Measurements from ENCODE around the gene CAPZB.
A peak's percentile ranks its signal among the peaks of the same experiment; 100 is the strongest.

CAPZB gene

DNA sequence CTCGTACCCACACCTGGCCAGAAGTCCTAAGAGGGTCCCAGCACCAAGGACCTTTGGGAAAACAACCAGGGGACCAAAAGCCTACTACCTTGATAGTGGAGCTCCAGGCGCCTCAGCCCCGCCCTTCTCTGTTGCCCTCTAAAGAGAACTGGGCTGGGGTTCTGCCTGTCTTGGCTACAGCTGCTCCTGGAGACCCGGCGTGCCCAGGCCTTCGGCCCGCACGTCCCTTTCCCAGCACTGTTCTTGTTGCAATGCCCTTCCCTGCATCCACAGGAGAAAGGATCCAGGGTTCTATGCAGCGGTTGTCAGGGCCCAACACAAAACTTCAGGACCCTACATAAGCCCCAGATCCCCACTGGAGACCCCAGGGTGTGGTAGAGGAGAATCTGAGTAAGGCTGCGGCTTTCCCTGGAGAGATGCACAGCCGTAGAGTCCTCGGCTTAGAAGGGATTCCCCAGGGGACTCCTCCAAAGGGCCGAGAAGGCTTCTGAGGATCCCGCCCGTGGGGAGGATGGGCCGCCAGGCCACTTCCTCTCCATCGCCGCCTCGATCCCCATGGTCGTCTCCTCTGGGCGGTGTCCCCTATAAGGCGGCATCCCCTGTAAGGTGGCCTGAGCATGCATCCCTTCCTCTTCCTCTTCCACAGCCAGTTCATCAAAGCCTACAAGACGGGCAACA is 161.2 kb downstream of the CAPZB start:
- DNase-seq (ENCODE audit: low read depth), result no peak
- TF ChIP-seq MYC (IDR thresholded peaks at IDR 0.05; ENCODE audit: low read depth, low read length) (no peak), POLR2A (IDR thresholded peaks at IDR 0.05; ENCODE audit: extremely low read depth, insufficient read length) (no peak)
- TF ChIP-seq, protein P1, sequence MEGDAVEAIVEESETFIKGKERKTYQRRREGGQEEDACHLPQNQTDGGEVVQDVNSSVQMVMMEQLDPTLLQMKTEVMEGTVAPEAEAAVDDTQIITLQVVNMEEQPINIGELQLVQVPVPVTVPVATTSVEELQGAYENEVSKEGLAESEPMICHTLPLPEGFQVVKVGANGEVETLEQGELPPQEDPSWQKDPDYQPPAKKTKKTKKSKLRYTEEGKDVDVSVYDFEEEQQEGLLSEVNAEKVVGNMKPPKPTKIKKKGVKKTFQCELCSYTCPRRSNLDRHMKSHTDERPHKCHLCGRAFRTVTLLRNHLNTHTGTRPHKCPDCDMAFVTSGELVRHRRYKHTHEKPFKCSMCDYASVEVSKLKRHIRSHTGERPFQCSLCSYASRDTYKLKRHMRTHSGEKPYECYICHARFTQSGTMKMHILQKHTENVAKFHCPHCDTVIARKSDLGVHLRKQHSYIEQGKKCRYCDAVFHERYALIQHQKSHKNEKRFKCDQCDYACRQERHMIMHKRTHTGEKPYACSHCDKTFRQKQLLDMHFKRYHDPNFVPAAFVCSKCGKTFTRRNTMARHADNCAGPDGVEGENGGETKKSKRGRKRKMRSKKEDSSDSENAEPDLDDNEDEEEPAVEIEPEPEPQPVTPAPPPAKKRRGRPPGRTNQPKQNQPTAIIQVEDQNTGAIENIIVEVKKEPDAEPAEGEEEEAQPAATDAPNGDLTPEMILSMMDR (IDR thresholded peaks at IDR 0.05; ENCODE audit: low read depth, low read length), result no peak
- TF ChIP-seq, protein P2, sequence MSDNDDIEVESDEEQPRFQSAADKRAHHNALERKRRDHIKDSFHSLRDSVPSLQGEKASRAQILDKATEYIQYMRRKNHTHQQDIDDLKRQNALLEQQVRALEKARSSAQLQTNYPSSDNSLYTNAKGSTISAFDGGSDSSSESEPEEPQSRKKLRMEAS (IDR thresholded peaks at IDR 0.05; ENCODE audit: low read depth, low read length), result no peak
- no peak overlapping the region for H3K4me3 ChIP-seq (ENCODE audit: low read depth, low read length)

DNA sequence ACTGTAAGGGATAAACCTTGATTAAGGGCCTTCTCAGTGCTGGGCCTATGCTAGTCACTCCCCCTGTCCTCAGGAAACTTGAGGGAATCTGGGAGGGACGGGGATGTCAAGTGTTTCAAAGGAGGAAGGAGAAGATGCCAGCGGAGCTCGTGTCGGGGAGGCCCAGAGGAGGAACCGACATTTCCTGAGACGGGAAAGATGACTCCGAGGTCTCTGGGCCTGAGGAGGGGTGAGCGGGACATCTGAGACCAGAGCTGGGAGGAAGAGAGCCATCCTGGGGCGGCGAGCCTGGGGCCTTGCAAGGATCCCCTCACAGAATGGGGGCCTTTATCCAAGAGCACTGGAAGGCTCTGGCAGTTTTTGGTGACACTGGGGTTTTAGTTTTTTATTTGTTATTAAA is 162.9 kb downstream of the CAPZB start:
- TF ChIP-seq, protein P2 (IDR thresholded peaks at IDR 0.05; ENCODE audit: low read depth, low read length), result no peak
- TF ChIP-seq MYC (IDR thresholded peaks at IDR 0.05; ENCODE audit: low read depth, low read length) (no peak), POLR2A (IDR thresholded peaks at IDR 0.05; ENCODE audit: extremely low read depth, insufficient read length) (no peak)
- TF ChIP-seq, protein P1 (IDR thresholded peaks at IDR 0.05; ENCODE audit: low read depth, low read length), result no peak
- no peak overlapping the region for H3K4me3 ChIP-seq (ENCODE audit: low read depth, low read length)
- no peak for DNase-seq (ENCODE audit: low read depth)

DNA sequence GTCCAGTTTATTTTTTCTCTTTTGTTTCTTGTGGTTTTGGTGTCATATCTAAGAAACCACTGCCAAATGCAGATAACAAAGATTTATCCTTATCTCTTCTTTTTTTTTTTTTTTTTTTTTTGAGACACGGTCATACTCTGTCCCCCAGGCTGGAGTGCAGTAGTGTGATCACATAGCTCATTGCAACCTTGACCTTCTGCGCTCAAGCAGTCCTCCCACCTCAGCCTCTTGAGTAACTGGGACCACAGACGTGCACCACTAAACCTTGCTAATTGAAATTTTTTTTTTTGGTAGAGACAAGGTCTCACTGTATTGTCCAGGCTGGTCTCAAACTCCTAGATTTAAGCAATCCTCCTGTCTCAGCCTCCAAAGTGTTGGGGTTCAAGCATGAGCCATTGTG is 164.3 kb downstream of the CAPZB start:
- peak; percentile 51 for DNase-seq (ENCODE audit: low read depth)
- no peak overlapping the region for H3K4me3 ChIP-seq (ENCODE audit: low read depth, low read length)
- TF ChIP-seq MYC (IDR thresholded peaks at IDR 0.05; ENCODE audit: low read depth, low read length), result no peak
- no peak for TF ChIP-seq POLR2A (IDR thresholded peaks at IDR 0.05; ENCODE audit: extremely low read depth, insufficient read length)
- TF ChIP-seq, protein P1 (IDR thresholded peaks at IDR 0.05; ENCODE audit: low read depth, low read length), result no peak
- TF ChIP-seq, protein P2 (IDR thresholded peaks at IDR 0.05; ENCODE audit: low read depth, low read length), result no peak

DNA sequence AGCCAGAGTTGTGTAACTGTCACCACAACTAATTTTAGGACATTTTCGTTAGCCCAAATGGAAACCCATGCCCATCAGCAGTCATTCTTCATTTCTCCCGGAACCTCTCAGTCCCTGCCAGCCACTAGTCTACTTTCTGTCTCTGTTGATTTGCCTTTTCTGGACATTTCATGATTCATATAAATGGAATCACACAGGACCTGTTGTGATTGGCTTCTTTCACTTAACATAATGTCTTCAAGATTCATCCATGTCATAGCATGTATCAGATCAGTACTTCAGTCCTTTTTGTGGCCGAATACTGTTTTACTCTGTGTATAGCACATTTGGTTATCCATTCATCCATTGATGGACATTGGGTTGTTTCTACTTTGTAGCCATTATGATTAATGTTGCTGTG is 166.1 kb downstream of the CAPZB start:
- no peak overlapping the region for H3K4me3 ChIP-seq (ENCODE audit: low read depth, low read length)
- TF ChIP-seq, protein P1 (IDR thresholded peaks at IDR 0.05; ENCODE audit: low read depth, low read length), result no peak
- peak; percentile 70 for DNase-seq (ENCODE audit: low read depth)

DNA sequence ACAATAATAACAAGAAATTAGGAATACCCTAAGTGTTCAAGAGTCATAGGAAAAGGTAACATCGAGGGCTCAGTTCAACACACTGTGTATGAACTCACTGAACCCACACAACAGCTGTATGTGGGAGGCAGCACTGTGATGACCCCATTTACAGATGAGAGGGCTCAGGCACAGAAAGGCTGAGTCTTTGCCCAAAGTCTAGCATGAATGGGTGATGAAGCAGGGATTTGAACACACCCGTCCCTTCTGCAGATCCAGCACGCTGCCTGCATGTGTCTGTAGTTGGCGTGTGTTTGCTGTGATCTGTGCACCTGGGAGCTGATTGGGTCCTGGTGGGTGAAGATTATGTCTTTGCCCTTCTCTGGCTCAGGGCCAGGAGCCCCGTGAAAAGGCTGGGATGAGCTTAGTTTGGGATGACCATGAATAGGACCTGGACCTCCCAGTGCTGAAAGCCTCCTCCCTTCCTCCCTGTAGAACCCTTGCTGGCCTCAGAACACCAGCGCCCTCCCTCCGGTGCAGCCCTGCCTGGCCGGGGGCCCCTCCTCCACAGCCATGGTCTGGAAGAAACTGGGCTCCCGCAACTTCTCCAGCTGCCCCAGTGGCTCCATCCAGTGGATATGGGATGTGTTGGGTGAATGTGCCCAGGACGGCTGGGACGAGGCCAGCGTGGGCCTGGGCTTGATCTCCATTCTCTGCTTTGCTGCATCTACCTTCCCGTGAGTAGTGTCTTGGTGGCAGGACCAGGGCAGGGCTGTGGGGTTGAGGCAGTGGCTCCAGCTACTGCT is 168.0 kb downstream of the CAPZB start:
- H3K4me3 ChIP-seq (ENCODE audit: low read depth, low read length), result no peak overlapping the region
- no peak for DNase-seq (ENCODE audit: low read depth)
- TF ChIP-seq MYC (IDR thresholded peaks at IDR 0.05; ENCODE audit: low read depth, low read length), result no peak
- TF ChIP-seq, protein P2 (IDR thresholded peaks at IDR 0.05; ENCODE audit: low read depth, low read length), result no peak
- TF ChIP-seq, protein P1 (IDR thresholded peaks at IDR 0.05; ENCODE audit: low read depth, low read length), result no peak
- TF ChIP-seq POLR2A (IDR thresholded peaks at IDR 0.05; ENCODE audit: extremely low read depth, insufficient read length), result no peak

All from NB4 (cell line).